Ishikawa (cell line): ENCODE data around the gene SNX19.

ENCODE experiments used
- CREB1 ChIP-seq: IDR thresholded peaks from 2 replicates; pipeline ENCODE4 v1.6.1; 2012; ENCODE audit warnings: low read depth
- MAX ChIP-seq: IDR thresholded peaks from 2 replicates; pipeline ENCODE4 v1.6.1; 2012
- TF ChIP-seq, protein P1 (sequence below): IDR thresholded peaks from 2 replicates; pipeline ENCODE4 v1.6.1; 2012

DNA sequence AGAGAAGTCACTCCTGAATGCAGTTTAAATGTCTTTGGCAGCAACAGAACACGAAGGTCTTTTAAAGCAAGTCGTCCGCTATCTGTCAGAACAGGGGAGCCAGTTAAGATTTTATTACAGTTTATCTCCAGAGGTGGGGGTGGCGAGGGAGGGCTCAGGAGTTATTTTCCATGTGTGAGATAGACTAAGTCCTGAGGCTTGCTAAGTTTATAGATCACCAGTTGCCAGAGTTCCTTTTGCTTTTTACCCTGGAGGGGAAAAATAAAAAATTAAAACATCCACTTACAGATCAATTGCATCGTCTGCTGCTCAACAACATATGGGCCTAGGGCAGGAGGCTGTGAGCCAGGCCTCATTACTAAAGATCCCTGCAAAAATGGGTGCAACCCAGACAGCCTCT is 90.7 kb downstream of the SNX19 start:
- TF ChIP-seq MAX (no peak), CREB1 (no peak)
- TF ChIP-seq, protein P1, sequence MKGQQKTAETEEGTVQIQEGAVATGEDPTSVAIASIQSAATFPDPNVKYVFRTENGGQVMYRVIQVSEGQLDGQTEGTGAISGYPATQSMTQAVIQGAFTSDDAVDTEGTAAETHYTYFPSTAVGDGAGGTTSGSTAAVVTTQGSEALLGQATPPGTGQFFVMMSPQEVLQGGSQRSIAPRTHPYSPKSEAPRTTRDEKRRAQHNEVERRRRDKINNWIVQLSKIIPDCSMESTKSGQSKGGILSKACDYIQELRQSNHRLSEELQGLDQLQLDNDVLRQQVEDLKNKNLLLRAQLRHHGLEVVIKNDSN, result no peak
